ENCODE results near the gene GFRA1.

- TF ChIP-seq CTCF (IDR thresholded peaks at IDR 0.05; ENCODE audit: low read length) (no peak), EZH2 (IDR thresholded peaks at IDR 0.05; ENCODE audit: borderline replicate concordance, low read length) (no peak)
These were observed 15.2 kb downstream of the GFRA1 start for GRCh38 chr10:116257785-116258184.

Data from OCI-LY1 (cell line).